HG02970 (cell line): ENCODE results near the gene FBXO38.

ENCODE experiments used
- ATAC-seq: cut with Tn5 transposase; IDR thresholded peaks from one replicate; pipeline ENCODE4 v1.9.1; 2021; ENCODE audit warnings: mild to moderate bottlenecking, moderate library complexity, moderate number of reproducible peaks; ENCODE audit not compliant: unreplicated experiment, low FRiP score

The FBXO38 gene

DNA sequence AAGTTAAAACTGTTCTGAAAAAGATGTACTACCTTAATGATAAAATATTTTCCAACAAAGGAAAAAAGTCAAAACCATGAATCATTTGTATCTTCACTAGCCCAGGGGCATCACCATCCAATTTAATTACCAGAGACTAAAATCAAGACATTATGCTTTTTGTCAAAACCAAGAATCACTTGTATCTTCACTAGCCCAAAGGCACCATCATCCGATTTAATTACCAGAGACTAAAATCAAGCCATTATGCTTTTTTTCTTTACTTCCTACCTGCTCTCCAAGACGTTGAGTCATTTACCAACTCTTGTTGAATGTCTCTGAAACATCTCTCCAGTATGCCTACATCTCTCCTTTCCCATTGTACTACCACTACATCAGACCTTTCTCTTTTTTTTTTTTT lies 37.9 kb downstream of the FBXO38 start:
- ATAC-seq, result no peak

DNA sequence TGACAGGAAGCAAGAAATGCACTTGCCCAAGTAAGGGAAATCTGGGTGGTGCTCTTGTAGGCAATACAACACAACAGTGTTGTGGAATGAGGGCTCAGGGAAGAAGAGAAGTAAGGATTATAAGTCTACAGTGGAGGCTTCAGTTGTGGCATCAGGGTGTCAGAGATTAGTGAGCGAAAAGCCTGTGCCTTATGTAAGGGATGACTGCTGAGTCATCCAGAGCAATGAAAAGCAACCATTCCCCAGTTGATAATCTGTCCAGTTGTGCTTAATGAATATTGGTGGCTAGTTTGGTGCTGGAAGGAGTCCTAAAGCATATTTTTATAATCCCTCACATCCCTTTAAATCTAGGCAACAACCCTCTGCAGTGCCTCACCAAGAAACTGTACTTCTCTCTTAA lies 42.0 kb downstream of the FBXO38 start:
- ATAC-seq, result no peak

DNA sequence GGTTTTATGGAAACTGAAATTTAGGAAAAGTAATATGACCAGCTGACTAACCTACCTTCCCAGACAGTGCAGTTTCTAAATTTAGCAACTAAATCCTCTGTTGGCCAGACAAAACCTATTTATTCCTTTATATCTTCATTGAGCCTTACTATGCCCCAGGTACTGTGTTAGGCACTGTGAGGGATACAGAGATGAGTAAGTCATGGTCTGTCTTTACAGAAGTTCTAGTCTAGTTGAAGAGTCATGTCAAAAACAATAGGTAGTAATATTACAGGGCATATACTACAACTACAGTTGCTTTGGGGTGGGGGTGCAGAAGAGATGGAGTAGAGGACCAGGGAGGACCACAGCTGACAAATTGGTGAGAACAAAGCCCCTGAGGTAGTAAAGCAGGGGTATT lies 42.8 kb downstream of the FBXO38 start:
- no peak for ATAC-seq

GRCh38 chr5:148427370-148428042 lies 43.7 kb downstream of the FBXO38 start:
- no peak for ATAC-seq

DNA sequence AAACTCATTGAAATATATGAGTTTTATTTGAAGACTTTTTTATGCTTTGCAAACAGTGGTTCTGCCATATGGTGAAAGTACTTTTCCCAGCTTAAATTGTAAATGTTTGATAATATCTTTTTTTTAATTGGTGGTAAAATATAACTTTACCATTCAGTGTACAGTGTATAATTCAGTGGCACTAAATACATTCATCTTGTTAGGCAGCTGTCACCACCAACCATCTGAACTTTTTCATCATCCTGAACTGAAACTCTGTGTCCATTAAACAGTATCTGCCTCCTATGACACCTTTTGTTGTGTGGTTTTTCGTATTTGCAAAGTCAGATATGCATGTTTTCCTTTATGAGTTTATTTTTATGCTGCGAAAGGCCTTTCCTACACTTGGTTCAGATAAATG lies 45.1 kb downstream of the FBXO38 start:
- no peak for ATAC-seq

GRCh38 chr5:148433826-148434225 lies 50.1 kb downstream of the FBXO38 start:
- ATAC-seq, result no peak

- no peak for ATAC-seq
These were observed 52.3 kb downstream of the FBXO38 start for GRCh38 chr5:148436029-148436428.

- ATAC-seq, result no peak
These were observed 53.5 kb downstream of the FBXO38 start for GRCh38 chr5:148437249-148437648.

DNA sequence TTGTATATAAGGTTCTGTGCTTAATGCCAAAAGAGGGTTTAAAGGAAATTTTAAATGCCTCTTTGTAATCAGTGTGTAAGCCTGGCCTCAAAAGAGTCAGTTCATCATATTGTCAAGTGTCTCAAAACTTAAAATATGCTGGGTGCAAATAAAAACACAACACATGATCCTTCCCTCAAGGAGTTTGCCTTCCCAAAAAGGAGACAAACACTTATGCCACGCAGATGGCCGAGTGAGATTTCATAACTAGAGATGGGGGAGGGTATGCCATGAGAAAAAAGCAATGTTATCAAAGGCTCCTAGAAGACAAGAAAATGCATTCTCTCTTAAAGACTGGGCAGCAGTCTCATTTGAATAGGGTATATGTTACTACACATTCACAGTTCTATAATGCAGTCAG lies 55.2 kb downstream of the FBXO38 start:
- ATAC-seq, result no peak

- no peak for ATAC-seq
These were observed 59.5 kb downstream of the FBXO38 start for GRCh38 chr5:148443241-148443640.

DNA sequence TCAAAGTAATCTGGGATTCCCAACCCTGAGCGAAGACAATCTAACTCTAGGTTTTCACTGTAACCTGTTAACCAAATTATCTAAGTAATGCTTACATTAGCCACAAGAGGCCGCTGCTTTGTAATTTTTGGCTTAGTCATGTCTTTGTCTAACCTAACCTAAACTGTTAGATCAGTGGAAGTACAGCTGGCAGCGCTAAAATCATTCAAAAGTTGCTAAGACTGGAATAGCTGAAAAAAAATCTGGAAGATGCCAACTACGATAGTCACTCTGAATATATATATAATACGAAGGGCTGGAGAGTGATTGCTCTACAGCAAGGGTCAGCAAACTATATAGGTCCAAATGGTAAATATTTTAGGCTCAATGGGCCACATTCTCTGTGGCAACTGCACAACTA lies 60.2 kb downstream of the FBXO38 start:
- peak; percentile 81 for ATAC-seq

DNA sequence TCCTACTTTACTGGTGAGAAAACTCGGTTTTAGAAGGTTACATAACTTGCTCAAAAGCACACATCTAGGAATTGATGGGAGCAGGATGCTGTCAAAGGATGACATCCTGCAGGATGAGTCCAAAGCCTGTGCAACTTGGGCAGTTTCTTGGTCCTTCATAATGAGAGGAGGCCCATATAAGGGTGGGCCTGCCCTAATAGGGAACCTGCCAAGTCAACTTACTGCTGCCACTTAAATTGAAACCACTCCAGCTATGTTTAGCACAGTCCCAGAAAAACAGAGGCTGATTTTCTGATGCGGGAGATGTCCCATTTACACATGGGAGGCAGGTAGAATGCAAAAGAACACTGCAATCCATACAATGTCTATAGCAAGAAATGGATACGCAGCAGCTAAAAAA lies 61.8 kb downstream of the FBXO38 start:
- no peak for ATAC-seq

DNA sequence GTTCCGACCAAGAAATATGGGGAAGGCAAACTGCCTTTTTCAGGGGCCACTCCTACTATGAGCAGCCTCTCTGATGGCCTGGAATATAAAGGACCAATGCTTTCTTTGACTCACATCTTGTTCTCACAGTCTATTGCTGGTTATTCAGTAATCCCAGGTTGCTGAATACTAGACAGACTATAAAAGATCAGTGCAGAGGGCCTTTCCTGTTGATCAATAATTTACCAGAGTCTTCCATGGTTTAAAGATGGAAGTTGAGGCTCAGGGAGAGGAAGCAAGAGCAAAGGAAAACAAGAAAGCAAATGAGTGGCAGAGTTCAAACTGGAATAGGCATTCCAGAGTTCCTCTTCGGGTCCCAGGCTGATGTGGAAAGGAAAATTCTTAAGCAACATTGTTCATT lies 62.9 kb downstream of the FBXO38 start:
- ATAC-seq, result no peak

GRCh38 chr5:148452499-148453193 lies 68.9 kb downstream of the FBXO38 start:
- no peak for ATAC-seq

GRCh38 chr5:148454576-148454975 lies 70.8 kb downstream of the FBXO38 start:
- ATAC-seq, result no peak

GRCh38 chr5:148455185-148455584 lies 71.4 kb downstream of the FBXO38 start:
- no peak for ATAC-seq

DNA sequence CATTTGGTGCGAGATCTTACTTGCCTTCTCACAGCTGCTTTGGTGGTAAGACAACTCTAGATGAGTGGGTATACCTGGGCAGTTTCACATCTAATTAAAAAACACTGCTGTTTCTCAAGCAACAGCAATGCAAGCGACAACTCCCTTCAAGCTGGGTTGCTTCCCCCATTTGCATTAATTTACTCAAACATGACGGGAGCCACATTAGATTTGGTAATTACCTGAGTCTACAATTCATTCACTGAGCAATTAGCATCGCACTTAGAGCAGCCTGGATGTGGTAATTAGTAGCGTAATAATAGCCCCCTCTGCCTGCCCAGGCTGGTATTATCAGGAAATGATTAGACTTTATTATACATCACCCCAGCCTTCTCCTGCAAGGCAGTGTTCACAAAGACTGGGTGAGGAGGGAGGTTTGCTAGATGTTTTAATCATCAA lies 73.4 kb downstream of the FBXO38 start:
- ATAC-seq, result peak; percentile 57

DNA sequence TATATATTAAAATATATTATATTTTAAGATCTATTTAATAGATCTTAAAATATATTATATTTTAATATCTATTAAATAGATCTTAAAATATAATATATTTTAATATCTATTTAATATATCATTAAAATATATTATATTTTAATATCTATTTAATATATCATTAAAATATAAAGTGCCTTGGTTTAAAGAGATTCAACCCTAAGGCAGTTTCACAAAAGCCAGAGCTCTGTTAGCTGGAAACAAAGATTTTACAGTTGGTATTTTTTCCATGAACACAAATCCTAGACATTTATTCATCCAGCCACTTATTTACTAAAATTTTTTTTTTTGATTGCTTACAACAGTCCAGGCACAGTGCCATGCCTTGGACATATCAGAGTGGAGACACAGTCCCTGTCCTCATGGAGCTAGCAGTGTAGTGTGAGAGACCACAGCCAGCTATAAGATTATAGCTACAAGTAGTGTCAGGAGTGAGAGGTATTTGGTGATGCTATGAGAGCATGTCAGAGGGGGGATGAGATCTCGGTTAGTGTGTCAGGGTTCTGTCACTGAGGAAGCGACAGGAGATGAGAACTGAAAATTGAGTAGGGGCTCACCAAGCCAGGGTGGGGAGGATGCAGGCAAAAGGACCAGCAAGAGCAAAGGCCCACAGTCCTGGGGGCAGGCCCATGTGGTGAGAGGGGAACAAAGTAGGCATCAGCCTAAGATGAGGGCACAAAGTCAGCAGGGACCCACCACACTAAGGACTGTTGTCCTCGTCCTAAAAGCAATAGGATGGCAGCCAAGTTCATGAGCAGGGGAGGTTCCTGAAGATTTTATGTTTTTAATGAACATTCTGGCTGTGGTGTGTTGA lies 74.5 kb downstream of the FBXO38 start:
- no peak for ATAC-seq

DNA sequence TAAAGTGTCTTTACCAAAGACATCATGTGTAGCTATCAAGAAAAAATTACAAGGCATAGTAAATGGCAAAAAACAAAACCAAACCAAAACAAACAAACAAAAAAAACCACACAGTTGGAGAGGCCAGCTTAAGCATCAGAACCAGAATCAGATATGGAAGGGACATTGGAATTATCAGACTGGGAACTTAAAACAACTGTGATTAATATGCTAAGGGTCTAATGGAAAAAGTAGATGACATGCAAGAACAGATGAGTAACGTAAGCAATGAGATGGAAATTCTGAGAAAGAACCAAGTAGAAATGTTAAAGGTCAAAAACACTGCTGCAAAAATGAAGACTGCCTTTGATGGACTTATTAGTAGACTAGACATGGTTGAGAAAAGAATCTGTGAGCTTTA lies 75.9 kb downstream of the FBXO38 start:
- no peak for ATAC-seq

DNA sequence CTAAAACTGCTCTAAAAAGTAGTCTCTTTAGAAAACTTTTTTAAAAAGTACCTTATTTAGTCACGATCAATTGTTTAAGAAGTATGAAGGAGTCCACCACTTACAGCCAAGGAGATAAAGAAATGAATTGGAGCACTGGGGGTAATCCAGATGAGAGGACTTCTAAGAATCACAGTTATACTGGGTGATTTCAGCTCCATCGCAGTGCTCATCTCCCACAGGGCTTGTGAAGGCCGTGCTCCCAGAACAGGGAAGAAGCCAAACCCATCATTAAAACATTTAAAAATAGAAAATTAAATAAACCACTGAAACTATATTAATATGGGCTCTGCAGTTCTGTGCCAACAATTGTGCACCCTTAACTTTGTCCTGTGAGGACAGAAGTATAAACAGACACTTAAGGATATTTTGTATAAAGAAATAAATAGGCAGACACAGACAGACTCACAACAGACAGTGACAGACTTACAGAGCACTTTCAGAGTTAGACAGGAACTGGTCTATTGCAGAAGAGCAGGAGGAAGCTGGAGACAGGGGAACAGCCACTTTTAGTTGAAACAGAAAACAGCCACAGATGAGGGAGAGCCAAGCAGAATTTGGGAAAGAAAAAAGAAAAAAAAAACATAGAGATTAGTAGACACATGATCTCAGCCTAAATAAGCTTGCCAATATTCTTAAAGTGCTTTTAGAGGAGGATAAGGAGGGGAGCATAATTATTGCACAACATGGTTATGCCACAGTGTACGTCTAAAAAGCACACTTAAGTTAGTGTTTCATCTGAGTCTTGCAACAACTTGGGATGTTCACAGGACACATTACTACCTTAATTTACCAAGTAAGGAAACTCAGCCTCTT lies 81.8 kb downstream of the FBXO38 start:
- ATAC-seq, result no peak

DNA sequence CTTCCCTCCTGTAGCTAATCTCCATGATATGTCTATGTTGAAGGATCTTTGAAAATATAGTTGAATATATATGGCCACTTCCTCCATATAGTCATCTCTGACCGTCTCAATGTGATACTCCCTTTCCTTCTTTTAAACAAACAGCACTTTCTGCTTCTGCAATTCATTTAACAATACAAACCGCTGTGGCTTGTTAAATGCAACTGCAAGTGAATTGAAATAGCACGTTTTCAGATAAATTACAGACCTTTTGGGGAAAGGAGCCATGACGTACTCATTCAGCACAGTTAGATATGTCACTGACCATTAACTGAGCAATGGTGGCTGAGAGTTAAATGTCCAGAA lies 82.5 kb downstream of the FBXO38 start:
- ATAC-seq, result no peak
